Measurements from ENCODE around the gene MFAP5. TPM values are rescaled to one million over a fixed set of nuclear protein-coding genes. Genes with fewer than 3 reads are reported as not detected.

Gene MFAP5
- total and polyA plus RNA-seq, 2 of the 4 experiments (the other 2 are of a cell fraction) = 0.90 to 1.9 TPM

DNA sequence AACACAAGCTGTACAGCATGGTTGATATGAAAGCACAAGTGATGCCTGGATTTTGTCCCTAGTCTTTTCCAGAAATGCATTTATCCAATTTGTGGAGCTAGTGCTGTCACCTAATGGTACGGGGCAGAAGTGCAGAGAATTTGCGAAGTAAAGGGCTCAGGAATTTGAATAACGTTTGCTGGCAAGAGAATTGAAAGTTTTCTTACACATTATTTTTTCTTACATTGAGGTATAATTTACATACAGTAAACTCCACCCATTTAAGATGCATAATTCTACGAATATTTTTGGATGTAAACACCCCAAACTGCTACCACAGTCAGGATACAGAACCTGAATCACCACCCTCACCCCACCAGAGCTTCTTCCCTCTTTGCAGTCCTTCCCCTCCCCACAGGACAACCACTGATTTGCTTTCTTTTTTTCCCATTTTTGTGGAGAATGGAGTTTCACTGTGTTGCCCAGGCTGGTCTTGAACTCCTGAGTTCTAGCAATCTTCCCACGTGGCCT lies 53.5 kb downstream of the MFAP5 start:
- BruUV-seq (replicated peaks) = no TSS peak
- dilution Hi-C loops (cut with HindIII; ENCODE audit: low sequenced_read_pairs, unreplicated experiment) = no loop called here

More for the DNA sequence above, 53.5 kb downstream of the MFAP5 start:
- intact Hi-C loops (cut with micrococcal nuclease) = loop anchor here (1.0 kb wide), 1 partner anchor 65 kb away; no protein-coding TSS in a partner anchor
- H3K18ac ChIP-seq (ENCODE audit: low read depth, low read length) = no peak overlapping the region
- H3K79me1 ChIP-seq (ENCODE audit: low read depth in 1 of 2, low read length in 2 of 2) = no peaks in the 10 kb centered on the region
- H2AK9ac ChIP-seq (replicated peaks; ENCODE audit: low read depth, low read length, poor library complexity) = no peak overlapping the region
- no peak overlapping the region for H2BK15ac ChIP-seq (ENCODE audit: low read depth, low read length)
- POLR2A ChIA-PET (ENCODE audit: unreplicated experiment) = interaction anchor here (0.6 kb wide), 1 partner anchor 439 kb away, joined by 12 read pairs; no protein-coding TSS in a partner anchor
- no peak overlapping the region for H2BK120ac ChIP-seq (ENCODE audit: low read depth, low read length)
- no peak overlapping the region for H3K23ac ChIP-seq (ENCODE audit: low read depth, low read length)
- peak overlapping the region; percentile 71; the same call in 1 of the 2 replicates for H3K4me2 ChIP-seq (ENCODE audit: low read depth, low read length)
- H3K4ac ChIP-seq (ENCODE audit: low read depth, low read length) = no peak overlapping the region
- H4K5ac ChIP-seq (ENCODE audit: low read depth, low read length) = no peak overlapping the region
- WGBS, 2 experiments (ENCODE audit: extremely low coverage in 2 of 2, insufficient read length in 1 of 2) = no CpG with 5 or more reads among the region's 5 CpGs
- TF ChIP-seq MXI1 (IDR thresholded peaks at IDR 0.05; ENCODE audit: borderline replicate concordance, low read depth, low read length) (no peak), MAFK (IDR thresholded peaks at IDR 0.05; ENCODE audit: low read depth, low read length) (no peak), FOS (IDR thresholded peaks at IDR 0.05; ENCODE audit: low read depth, low read length) (no peak), USF2 (IDR thresholded peaks at IDR 0.05; ENCODE audit: low read depth, low read length) (no peak), NFE2L2 (IDR thresholded peaks at IDR 0.05; ENCODE audit: low read depth, low read length) (no peak), RFX5 (IDR thresholded peaks at IDR 0.05; ENCODE audit: low read depth, low read length) (no peak), RCOR1 (IDR thresholded peaks at IDR 0.05; ENCODE audit: insufficient replicate concordance, low read length) (no peak), RAD21 (IDR thresholded peaks at IDR 0.05; ENCODE audit: low read length) (peak; percentile 35; the same call in 1 of the 2 replicates), BHLHE40 (IDR thresholded peaks at IDR 0.05; ENCODE audit: low read depth, low read length) (no peak), MAZ (IDR thresholded peaks at IDR 0.05; ENCODE audit: borderline replicate concordance, low read depth, low read length) (no peak), CHD1 (IDR thresholded peaks at IDR 0.05; ENCODE audit: low read depth, low read length) (no peak), SMC3 (IDR thresholded peaks at IDR 0.05; ENCODE audit: low read depth, low read length) (peak; percentile 11; the same call in 1 of the 2 replicates), CEBPB (IDR thresholded peaks at IDR 0.05; ENCODE audit: low read depth, low read length) (no peak), POLR2A (IDR thresholded peaks at IDR 0.05; ENCODE audit: low read depth, low read length) (no peak)
- TF ChIP-seq, protein P1, sequence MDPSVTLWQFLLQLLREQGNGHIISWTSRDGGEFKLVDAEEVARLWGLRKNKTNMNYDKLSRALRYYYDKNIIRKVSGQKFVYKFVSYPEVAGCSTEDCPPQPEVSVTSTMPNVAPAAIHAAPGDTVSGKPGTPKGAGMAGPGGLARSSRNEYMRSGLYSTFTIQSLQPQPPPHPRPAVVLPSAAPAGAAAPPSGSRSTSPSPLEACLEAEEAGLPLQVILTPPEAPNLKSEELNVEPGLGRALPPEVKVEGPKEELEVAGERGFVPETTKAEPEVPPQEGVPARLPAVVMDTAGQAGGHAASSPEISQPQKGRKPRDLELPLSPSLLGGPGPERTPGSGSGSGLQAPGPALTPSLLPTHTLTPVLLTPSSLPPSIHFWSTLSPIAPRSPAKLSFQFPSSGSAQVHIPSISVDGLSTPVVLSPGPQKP (IDR thresholded peaks at IDR 0.05; ENCODE audit: borderline replicate concordance, low read depth, low read length) = no peak
- TF ChIP-seq, protein P2, sequence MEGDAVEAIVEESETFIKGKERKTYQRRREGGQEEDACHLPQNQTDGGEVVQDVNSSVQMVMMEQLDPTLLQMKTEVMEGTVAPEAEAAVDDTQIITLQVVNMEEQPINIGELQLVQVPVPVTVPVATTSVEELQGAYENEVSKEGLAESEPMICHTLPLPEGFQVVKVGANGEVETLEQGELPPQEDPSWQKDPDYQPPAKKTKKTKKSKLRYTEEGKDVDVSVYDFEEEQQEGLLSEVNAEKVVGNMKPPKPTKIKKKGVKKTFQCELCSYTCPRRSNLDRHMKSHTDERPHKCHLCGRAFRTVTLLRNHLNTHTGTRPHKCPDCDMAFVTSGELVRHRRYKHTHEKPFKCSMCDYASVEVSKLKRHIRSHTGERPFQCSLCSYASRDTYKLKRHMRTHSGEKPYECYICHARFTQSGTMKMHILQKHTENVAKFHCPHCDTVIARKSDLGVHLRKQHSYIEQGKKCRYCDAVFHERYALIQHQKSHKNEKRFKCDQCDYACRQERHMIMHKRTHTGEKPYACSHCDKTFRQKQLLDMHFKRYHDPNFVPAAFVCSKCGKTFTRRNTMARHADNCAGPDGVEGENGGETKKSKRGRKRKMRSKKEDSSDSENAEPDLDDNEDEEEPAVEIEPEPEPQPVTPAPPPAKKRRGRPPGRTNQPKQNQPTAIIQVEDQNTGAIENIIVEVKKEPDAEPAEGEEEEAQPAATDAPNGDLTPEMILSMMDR (conservative IDR thresholded peaks at IDR 0.05; ENCODE audit: low read depth, low read length) = peak; percentile 58
- no peak overlapping the region for H2BK20ac ChIP-seq (ENCODE audit: low read depth, low read length)
- DNase-seq (peak; percentile 47), ATAC-seq (ENCODE audit: low read depth) (peak; percentile 82)
- no peaks in the 10 kb centered on the region for H3K36me3 ChIP-seq (ENCODE audit: control insufficient read depth, insufficient read depth, low read length)
- no peak overlapping the region for H2AK5ac ChIP-seq (ENCODE audit: low read depth, low read length)
- no peak overlapping the region for H3K9ac ChIP-seq (ENCODE audit: low read depth, low read length)
- no peak overlapping the region for H3K27ac ChIP-seq (ENCODE audit: insufficient read depth, low read length)
- H3K4me1 ChIP-seq (ENCODE audit: control insufficient read depth, insufficient read depth, low read length) = no peaks in the 10 kb centered on the region
- H2AFZ ChIP-seq (replicated peaks; ENCODE audit: low read length, poor library complexity) = no peak overlapping the region
- no peaks in the 10 kb centered on the region for H3K9me3 ChIP-seq (ENCODE audit: control insufficient read depth, insufficient read depth, low read length)
- no peak overlapping the region for H2BK5ac ChIP-seq (ENCODE audit: low read depth, low read length, poor library complexity, severe bottlenecking)
- no peak overlapping the region for H3K14ac ChIP-seq (replicated peaks; ENCODE audit: low read depth, low read length)
- no peak overlapping the region for H3K4me3 ChIP-seq (ENCODE audit: insufficient read depth, low read depth, low read length)
- no peaks in the 10 kb centered on the region for H4K20me1 ChIP-seq (ENCODE audit: insufficient read depth, low read length)
- in situ Hi-C loops (cut with MboI; ENCODE audit: low sequenced_read_pairs) = no loop called here
- H4K91ac ChIP-seq (ENCODE audit: insufficient read depth, low read depth, low read length) = no peak overlapping the region
- H3K9me1 ChIP-seq (ENCODE audit: insufficient read depth, low read length) = no peaks in the 10 kb centered on the region
- no peaks in the 10 kb centered on the region for H3K27me3 ChIP-seq (ENCODE audit: control insufficient read depth, insufficient read depth, low read length)
- H4K8ac ChIP-seq (ENCODE audit: low read depth in 2 of 2, low read length in 2 of 2) = no peak overlapping the region
- no peak overlapping the region for H3K56ac ChIP-seq (ENCODE audit: extremely low read depth, insufficient read depth, low read length)
- CTCF ChIA-PET = interaction anchor here (0.6 to 2.9 kb wide), 7 partner anchors 9 to 623 kb away, joined by 3 to 9 read pairs (median 4); partner anchors contain the start of gene M6PR
